Measurements from ENCODE around the gene PTPRD.

Gene PTPRD

DNA sequence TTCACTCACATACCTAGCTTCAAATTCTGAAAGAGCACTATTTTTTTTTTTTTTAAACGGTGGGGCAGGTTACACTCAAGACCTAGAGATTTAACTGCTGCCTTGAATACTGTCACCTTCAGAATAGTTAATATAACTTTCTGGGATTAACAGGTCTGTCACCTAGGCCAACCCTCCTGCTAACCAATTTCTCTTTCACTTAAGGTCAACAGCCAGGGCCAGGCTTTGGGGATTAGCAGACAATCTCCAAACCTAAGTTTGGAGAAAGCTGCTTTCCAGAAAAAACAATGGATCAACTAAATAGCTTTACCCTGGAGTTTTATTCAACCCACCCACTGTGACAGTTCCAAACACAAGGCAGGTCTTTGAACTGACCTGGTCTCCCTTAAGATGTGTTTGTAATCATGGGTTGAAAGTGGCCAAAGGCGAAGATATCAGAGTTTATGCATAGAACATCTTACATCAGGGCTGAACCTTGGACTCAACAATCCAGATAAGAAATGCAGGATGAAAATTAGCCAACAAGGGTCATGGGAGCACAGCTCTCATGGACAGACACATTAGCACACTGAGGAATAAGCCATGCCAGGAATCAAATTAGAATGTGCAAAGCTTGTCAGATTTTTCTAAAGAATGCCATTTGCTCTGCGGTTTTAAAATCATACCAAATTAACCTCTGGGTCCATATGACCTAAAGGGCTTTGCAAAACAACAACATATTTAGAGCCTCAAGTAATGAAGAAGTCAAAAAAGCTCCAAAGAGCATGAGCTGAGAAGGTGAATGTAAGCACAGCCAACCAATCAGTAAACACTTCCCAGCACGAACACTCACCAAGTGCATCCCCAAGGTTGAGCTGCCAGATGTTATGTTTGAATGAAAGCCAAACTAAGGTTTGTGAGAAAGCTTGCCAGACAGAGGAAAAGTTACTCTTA lies 2274.7 kb downstream of the PTPRD start:
- no peak for DNase-seq

DNA sequence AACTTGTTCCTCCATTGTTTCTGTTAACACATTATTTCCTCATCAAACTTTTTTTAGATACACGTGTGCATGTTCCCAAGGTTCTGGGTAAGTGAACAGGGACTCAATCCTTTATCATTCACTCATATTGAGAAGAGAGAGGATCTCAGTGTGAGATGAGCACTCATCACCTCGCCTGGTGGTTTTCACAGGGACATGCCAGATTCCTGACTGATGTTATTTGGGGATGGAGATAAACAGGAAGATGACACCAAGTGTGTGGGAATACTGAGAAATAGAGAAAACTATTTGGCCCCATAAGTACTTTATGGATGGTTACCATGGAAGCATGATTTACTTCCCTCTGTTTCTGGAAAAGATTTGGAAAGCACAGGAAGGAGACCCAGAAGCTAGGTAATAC lies 2279.9 kb downstream of the PTPRD start:
- DNase-seq, result no peak

DNA sequence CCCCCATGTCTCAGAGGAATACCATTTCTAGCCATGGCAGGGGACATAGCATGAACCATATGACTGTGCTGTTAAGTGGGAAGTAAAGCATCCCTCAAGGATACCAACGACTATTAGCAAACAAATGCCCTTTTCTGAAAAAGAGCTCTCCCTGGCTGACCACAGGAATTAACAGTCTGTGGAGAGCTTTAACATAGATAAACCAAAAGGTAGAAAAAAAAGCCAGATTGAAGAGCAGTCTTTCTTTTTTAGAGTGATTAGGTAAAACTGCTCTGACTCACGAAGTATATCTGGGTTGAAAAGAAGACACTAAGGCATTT lies 2280.5 kb downstream of the PTPRD start:
- DNase-seq, result no peak

DNA sequence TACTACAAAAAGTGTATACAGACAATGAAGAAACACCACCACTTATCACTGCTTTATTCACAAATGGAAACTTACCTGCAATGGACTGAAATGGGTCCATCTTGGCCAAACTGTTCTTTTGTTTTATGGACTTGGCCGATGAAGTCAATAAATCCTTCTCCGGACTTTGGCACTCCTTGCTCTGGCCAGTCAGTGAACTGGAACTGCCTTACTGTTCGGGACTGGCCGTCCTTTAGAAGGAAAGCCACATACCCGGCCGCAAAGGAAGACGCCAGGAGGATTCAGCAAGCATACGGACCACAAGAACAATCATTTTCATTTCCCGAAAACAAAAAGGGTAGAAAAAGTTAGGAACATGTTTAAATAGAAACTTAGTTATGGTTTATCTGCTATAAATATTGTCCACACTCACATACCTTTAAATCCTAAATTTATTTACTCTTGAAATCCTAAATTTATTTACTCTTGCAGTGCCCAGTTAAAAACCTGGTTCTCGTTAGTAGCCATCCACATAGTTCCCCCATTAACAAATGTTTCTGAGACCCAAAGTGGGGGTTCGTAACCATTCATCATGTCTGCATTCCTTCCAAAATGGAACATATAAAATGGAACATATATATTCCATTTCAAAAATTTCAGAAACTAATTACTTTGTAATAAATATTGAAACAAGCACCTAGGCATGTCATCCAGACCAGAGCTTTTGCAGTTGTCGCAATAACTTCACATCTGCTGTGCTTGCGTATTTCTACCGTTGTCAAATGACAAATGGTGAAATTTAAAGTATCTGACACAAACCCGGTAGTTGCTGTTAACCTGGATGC lies 2281.1 kb downstream of the PTPRD start:
- DNase-seq, result no peak

DNA sequence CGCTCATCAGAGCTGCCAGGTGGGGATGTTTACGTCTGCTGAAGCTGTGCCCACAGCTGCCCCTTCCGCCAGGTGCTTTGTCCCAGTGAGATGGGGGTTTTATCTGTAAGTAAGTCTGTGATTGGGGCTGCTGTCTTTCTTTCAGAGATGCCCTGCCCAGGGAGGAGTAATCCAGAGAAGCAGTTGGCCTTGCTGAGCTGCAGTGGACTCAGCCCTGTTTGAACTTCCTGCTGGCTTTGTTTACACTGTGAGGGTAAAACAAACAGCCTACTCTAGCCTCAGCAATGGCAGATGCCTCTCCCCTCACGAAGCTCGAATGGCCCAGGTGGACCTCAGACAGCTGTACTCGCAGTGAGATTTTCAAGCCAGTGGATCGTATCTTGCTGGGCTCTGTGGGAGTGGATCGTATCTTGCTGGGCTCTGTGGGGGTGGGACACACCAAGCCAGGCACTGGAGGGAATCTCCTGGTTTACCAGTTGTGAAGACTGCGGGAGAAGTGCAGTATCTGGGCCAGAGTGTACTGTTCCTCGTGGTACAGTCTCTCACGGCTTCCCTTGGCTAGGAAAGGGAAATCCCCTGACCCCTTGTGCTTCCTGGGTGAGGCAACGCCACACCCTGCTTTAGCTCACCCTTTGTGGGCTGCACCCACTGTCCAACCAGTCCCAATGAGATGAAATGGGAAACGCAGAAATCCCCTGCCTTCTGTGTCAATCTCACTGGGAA lies 2283.1 kb downstream of the PTPRD start:
- no peak for DNase-seq

DNA sequence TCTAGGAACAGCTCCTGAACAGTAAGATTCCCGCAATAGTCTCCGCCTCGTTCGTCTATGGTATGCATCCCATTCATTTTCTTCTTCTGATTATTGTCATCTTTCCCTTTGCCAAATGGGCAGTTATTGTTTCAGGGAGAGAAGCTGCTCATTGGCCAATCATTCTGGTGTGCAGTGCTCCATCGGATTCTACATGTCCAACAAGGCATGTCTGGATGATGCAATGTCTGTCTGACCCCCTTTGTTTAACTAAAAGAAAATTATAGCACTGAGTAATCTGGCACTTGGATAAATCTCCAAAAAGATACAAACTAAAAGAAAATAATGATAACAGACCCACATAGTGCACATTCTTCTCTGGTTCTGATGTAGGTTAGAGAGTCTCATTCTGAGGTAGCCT lies 2297.6 kb downstream of the PTPRD start:
- DNase-seq, result no peak

DNA sequence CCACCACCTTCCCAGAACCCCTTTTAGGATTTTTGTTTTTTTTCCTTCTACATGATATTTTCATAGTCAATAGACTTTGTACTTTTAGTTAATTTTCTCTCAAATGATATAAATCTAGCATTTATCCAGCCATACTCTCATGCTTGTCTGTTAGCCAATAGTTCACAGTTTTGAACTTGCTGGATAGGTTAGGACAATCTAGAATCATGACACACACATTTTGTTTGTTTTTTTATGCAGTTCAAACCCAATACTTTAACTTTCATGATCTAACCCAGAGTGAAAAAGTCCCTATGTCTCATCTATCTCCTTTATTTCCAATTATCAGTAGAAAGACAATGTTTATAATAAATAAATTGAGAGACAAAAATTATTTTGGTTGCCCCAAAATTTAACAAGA lies 2303.5 kb downstream of the PTPRD start:
- no peak for DNase-seq

DNA sequence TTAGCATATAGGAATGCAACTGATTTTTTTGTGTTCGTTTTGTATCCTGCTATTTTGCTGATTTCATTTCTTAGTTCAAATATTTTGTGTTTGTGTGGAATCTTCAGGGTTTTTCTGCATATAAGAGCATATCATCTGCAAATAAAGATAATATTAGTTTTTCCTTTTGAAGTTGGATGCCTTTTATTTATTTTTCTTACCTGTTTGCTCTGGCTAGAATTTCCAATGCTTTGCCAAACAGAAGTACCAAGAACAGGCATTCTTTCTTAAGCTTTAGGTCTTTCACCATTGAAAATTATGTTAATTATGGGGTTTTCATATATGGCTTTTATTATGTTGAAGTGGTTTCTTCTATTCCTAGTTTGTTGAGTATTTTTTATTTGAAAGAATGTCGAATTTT lies 2308.1 kb downstream of the PTPRD start:
- no peak for DNase-seq

DNA sequence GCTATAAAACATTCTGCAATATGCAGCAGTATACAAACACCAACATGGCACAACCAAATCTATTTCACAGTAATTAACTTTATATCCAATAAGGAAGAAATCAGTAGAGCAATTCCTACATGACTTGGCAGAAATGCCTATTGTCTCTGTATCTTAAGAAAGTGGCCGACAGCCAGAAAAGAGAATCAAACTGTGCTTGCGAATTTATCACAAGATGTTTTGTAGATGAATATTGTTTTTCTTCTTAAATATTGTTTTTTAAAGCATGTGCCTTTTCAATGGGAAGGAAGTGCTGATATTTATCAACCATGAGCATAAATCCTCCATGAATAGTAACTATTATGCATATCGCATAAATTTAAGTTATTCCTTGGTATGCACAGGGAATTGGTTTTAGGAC lies 2311.5 kb downstream of the PTPRD start:
- DNase-seq, result no peak

DNA sequence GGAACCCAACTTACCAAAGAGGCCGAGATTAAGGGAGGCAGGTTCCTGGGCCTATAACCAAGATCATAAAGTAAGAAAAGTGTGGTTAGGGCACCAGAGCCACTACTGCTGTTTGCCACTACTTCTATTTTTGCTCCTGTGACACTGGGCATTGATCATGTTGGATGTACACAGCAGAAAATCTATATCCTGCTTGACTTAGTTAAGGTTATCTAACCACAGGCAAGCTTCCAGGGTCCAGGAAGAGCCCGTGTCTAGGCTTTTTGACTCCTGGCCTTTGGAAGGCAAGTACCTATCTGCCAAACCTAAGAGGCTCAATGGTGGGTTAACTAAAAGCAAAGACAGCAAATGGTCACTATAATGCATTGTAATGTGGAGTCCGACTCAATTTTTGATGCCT lies 2315.8 kb downstream of the PTPRD start:
- DNase-seq, result no peak

DNA sequence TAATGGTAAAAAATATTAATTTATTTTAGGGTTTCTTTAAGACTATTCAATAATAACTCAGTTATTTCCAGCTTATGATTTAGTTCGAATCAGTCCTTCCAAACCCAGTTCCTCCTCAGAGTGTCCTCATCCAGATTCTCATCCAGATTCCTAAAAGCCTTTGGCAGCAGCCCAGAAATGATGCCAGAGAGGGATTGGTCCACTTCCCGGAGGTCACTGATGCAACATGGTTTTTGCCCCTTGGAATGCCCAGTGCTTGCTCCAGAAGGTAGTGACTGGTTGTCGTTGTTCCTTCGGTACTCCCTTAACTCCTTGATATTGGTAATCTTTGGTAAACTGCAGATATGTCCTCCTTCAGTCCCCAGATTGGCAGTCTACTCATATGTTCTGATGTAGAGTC lies 2320.1 kb downstream of the PTPRD start:
- no peak for DNase-seq

DNA sequence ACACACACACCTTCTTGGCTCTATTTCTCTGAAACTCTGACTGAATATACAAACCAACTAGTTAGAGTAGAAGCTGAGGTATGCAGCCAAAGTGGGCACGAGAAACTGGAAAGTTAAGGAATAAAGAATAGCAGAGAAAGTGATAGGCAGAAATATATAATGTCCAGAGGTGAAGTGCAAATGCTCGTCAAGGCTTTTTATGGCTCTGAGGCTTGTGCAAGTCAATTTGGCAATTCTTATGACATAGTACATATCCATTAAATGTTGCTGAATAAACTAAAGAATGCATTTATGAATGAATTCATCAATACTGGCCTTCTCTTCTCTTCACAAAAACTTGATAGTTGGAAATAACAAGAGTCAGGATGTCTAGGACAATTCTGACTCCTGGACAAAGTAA lies 2323.1 kb downstream of the PTPRD start:
- DNase-seq, result no peak

DNA sequence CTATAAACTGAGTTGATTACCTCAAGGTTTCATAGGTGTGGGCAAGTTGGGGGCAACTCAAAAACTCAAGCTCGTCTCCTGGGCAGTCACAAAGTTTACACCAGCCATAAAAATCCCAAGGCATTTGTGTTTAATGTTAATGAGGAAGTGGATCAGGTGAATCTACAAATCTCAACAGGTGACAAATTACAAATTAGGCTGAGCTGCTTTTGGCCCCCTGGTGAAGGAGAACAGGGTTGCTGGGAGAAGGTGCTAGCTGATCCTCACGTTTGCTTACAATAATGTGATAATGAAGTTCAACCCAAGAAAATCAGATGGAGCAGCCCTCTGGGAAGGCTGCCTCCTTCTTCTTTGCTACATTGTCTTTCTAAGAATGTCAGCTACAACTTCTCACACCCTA lies 2324.8 kb downstream of the PTPRD start:
- no peak for DNase-seq

DNA sequence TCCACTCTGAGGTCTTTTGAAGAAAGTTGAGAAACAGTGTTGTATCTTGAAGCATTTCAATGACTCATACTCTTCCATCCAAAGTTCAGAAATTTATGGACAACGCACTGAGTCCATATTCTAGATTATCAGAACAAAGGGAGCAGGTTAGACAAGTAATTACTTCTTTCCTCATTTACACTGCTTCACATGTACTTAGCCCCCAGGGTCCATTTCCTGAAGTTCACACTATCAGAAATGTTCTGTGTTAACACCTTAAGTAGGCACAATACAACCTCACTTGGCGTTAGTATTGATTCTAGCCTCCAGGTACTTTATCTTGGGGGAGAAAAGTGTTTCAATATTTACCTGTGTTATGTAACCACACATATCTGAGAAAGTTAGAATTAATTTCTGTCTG lies 2325.3 kb downstream of the PTPRD start:
- no peak for DNase-seq

DNA sequence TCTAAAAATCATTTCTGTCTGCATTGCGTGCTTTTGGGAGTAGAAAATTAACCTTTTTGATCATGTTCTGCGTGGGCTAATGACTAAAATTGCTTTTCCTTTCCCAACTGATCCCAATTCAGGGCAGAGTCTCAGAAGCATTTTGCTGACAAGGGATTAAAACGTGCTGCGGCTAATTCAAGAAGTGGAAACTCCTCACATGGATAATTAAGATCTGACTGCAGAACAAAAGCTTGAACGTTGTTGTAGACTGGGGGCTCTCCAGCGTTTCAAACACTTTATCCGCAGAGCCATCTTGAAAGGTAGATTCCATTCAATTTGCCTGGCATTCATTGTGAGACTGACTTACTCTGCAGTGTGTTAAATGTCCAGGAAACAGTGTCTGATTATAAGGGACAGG lies 2327.9 kb downstream of the PTPRD start:
- no peak for DNase-seq

DNA sequence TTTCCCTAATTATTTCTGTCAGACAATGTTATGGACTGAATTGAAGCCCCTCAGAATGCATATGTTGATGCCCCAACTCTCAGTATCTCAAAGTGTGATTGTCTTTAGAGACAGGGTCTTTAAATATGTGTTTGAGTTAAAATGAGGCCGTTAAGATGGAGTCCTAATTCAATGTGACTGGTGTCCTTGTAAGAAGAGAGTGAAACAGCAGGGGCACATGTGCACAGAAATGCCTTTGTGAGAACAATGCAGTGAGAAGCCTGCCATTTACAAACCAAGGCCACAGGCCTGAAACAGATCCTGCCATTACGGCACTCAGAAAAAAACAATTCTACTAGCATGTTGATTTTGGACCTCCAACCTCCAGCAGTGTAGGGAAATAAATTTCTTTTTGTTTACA lies 2330.3 kb downstream of the PTPRD start:
- DNase-seq, result no peak

DNA sequence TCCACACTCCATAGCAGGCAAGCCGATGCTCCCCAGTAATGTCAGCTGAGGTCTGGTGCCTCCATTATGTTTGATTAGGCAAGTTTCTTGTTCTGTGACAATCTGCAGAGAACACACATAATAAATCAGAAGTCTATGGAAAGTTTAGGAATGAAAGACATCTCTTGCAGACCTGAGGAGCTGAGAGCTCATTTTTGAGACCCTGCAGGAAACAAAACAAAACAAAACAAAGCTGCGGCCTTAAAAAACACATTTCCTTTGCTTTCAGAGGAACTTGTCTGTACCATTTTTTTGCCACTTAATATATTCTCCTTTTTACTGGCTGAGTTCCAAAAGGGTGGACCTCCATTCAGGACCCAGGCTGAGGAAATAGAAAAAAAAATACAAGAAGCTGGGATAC lies 2332.0 kb downstream of the PTPRD start:
- DNase-seq, result no peak

DNA sequence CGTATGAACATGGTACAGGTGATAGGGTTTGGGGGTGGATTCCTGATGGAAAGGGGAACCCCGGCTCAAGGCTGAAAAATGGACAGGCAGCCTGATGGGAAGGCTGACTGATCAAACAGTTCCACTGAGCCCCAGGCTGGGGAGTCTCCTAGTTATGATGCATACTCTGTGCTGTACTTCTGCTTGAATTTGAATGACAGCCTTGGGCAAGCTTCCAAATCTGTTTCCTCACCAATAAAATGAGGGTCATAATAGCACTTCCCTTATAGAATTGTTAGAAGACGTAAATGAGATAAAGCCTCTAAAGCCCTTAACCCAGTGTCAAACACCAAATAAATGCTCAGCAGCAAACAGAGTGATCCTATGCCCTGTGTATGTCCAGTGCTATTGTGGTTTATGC lies 2334.8 kb downstream of the PTPRD start:
- no peak for DNase-seq

DNA sequence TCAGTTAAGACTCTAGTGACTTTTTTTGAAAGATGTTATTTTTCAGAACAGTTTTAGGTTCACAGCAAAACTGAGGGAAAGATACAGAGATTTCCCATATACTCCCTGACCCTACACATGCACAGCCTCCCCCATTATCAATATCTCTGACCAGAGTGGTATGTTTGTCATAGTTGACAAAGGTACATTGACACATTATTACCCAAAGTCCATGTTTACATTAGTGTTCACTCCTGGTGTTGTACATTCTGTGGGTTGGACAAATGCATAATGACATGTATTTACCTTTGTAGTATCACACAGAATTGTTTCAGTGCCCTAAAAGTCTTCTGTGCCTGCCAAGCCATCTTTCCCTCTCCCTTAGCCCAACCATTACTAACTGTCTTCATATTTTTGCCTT lies 2342.6 kb downstream of the PTPRD start:
- no peak for DNase-seq

DNA sequence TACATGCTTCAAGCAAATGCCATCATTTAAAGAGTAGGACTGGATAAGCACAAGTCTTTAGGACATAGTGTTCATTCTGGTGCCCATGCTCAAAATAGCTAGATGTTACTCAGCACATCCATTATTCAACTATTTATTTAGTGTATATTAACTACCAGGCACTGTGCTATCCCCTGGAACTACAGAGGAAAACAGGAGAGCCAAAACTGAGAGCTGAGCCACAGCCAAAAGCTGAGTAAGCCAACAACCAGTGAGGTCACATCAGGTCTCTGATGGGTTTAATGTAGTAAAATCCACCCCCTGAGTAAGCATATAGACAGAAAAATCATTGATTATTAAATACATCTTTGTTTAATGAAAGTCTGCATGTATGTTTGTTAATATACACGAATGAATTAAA lies 2343.9 kb downstream of the PTPRD start:
- DNase-seq, result no peak

DNA sequence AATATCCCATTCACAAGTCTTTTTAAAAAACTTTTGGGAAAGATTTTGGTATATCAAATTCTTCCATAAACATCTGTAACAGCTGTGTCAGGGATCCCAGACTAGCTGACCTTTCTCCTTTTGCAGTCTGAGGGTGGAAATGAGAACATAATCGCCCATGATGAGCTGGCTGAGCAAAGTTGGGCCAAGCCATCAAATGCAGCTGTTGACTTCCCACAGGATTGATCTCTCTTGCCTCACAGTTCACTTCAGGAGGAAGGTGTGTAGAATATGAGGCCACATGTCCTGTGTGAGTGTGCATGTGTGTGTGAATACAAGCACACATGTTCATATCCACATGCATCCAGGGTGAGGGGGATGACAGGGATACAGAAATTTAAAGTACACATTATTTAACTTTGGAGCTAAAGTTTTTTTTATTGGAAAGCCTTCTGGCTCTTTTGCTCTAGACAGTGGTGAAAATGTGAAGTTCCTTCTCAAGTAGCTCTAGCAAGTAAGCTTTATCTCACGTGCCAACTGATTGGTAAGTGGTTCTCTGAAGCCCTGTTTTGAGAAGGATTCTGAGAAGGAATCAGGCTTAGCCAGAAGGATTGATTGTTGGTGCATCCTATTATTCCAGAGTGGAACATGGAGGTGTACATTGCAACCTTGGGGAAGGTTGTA lies 2344.5 kb downstream of the PTPRD start:
- no peak for DNase-seq

DNA sequence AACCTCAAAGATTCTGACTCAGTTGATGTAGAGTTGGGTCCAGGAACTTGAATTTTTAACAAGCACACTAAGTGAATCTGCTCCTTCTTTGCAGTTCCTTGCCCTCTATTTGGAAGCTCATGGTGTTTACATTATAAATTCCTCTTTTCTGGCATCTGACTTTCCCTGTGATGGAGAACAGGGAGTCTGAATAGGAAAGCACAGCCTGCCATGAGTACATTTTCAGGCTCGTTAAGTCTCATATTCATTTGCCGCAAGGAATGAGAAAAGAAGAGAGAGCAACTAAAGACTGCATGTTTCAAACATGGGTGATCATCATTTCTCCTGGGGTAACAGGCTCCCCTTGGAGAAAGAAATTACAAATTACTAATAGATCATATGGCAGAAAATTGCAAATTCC lies 2345.2 kb downstream of the PTPRD start:
- DNase-seq, result no peak

DNA sequence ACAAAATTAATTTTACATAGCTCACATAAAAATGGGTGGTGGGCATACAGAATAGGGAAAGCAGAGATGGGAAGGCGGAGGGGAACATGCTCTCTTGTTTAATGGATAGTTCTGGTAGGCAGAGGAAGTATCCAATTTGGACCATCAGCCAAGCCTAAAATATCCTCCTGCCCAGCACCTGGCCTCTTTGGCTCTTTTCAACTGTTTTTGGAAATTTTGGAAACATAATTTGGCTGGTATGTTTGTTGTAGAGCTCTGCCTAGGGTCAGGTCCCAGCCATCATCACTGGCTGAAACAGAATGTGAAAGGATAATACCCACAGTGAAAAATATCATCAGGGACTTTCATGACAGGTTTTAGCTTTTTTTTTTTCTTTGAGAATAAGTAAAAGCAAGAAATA lies 2345.9 kb downstream of the PTPRD start:
- DNase-seq, result no peak

Measured in DMS79 (cell line).